AG20443 (cell line): ENCODE measurements around the gene DUSP1.

ENCODE experiments used
- DNase-seq: peaks from one replicate; pipeline ENCODE4 v3.0.0; 2012; ENCODE audit warnings: low spot score, mixed read lengths

DUSP1 gene

GRCh38 chr5:172724242-172725183, 46.5 kb downstream of the DUSP1 start:
- DNase-seq, result no peak

- DNase-seq, result no peak
Measured at GRCh38 chr5:172723508-172723907, 47.5 kb downstream of the DUSP1 start.

- no peak for DNase-seq
Measured at GRCh38 chr5:172722327-172722815, 48.6 kb downstream of the DUSP1 start.

- no peak for DNase-seq
Measured at GRCh38 chr5:172721455-172722326, 49.3 kb downstream of the DUSP1 start.

GRCh38 chr5:172720655-172721054, 50.3 kb downstream of the DUSP1 start:
- no peak for DNase-seq

- no peak for DNase-seq
Measured at GRCh38 chr5:172719211-172719610, 51.8 kb downstream of the DUSP1 start.

GRCh38 chr5:172718527-172719114, 52.4 kb downstream of the DUSP1 start:
- no peak for DNase-seq
